ENCODE data around the gene ACOT11.

GRCh38 chr1:54652168-54652567 is 104.1 kb downstream of the ACOT11 start:
- TF ChIP-seq TEAD1 (CRISPR knock-in tag; IDR thresholded peaks at IDR 0.05) (no peak), CTCF (IDR thresholded peaks at IDR 0.05) (no peak)
